Epidermal melanocyte (primary cell): Measurements from ENCODE around the gene ERVH48-1.
"Not testable (repeated sequence)": the region's sequence is repeated elsewhere in the genome, so short reads cannot be mapped to it uniquely, and the experiment has no call there.

ENCODE experiments used
- DNase-seq: peaks from one replicate; pipeline ENCODE4 v3.0.0; 2011; ENCODE audit warnings: low spot score; ENCODE audit not compliant: insufficient read length

Gene ERVH48-1

GRCh38 chr21:42908484-42908883 is 16.9 kb downstream of the ERVH48-1 start:
- not testable (repeated sequence) for DNase-seq

GRCh38 chr21:42906233-42906632 is 19.2 kb downstream of the ERVH48-1 start:
- DNase-seq = no peak

DNA sequence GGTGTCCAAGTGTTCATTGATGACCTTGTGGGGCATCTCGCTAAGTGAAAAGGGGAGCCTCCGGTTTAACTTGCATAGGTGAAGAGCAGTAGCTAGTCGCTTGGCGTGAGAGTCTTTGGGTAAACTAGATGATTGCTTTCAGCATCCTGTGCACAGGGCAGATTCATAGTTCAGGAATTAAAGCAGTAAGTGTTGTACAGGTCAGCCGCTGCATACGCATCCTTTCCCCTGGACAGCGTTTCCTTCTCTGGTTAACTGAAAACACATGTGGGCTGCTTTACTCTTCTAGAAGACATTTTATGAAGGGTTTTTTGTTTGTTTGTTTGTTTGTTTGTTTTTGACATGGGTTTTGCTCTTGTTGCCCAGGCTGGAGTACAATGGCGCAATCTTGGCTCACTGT is 20.2 kb downstream of the ERVH48-1 start:
- DNase-seq = no peak

DNA sequence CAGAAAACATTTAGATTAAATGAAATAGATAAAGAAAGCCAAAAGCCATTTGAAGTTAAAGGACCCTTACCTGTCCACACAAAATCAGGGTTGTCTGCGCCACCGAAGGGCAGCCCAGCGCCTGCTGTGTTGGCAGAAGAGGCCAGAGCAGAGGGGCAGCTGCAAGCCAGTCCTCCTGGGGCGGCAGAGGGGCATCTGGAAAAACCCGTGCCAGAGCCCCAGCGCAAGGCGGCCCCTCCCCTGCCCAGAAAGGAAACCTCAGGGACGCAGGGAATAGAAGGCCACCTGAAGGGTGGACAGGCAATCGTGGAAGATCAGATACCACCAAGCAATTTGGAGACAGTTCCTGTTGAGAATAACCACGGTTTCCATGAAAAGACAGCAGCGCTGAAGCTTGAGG is 21.6 kb downstream of the ERVH48-1 start:
- DNase-seq = no peak

GRCh38 chr21:42900446-42900845 is 25.0 kb downstream of the ERVH48-1 start:
- DNase-seq = no peak

DNA sequence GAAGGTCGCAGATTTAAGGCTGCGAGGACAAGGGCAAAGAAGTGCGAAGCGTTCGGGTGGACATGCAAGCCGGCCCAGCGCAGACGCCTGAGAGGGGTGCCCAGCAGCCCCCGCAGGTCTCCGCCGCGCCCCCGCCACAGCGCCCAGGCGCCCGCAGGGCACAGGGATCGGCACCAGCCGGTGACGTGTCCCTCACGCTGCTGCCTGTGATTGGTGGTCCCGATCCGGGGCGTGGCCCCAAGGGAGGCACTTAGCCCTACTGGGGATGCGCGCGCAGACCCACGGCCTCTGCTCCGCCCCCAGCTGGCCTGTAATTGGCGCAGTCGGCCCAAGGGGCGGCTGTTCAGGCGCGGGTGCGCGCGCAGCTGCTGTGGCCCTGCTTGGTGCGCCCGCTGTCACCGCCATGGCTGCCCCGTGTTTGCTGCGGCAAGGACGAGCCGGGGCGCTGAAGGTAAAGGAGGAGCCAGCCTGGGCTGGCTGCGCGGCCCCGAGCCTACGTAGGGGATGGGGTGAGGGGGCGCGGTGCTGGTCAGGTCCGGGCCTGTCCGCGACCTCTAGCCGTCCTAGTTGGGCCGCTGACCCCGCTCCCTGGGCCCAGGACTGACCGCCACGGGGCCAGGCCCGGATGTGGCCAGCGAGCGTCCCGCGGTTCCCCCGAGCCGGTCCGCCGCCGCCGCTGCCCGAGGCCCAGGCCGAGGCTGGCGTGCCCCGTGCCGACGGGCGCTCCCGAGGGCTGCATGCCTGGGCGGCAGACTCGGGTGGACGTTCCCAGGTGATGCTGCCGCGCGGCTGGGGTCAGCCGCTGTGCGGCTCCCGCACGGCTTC is 32.3 kb downstream of the ERVH48-1 start, which contains the start of gene NDUFV3:
Gene NDUFV3 (plus strand): TSS at position 379 of the 825 bp plus-strand sequence. CDS start 25 bp downstream, at position 404.
- DNase-seq = peak; percentile 78

GRCh38 chr21:42892582-42892930 is 32.9 kb downstream of the ERVH48-1 start:
- no peak for DNase-seq

- DNase-seq = no peak
Observed at GRCh38 chr21:42887326-42887725, 38.1 kb downstream of the ERVH48-1 start.

DNA sequence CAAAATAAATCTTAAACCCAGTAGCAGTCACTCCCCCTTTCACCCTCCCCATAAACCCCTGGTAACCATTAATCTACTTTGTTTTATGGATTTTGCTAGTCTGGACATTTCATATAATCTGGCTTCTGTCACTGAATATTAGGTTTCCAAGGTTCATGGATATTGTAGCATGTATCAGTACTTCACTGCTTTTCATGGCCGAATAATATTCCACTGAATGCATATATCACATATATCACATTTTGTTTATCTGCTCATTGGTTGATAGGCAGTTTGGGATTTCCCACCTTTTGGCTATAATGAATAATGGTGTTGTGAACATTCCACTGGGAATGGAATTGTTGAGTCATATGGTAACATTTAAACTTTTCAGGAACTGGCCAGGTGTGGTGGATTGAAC is 41.5 kb downstream of the ERVH48-1 start:
- no peak for DNase-seq

GRCh38 chr21:42880352-42880751 is 45.1 kb downstream of the ERVH48-1 start:
- no peak for DNase-seq

GRCh38 chr21:42878993-42879787 is 46.2 kb downstream of the ERVH48-1 start, which contains the start of gene WDR4:
Gene WDR4 (minus strand): TSS chr21:42879539. CDS start chr21:42879495, 44 bp downstream.
- DNase-seq = peak; percentile 99

GRCh38 chr21:42878678-42878992 is 46.8 kb downstream of the ERVH48-1 start:
- no peak for DNase-seq

- DNase-seq = not testable (repeated sequence)
Observed at GRCh38 chr21:42875811-42876210, 49.6 kb downstream of the ERVH48-1 start.

DNA sequence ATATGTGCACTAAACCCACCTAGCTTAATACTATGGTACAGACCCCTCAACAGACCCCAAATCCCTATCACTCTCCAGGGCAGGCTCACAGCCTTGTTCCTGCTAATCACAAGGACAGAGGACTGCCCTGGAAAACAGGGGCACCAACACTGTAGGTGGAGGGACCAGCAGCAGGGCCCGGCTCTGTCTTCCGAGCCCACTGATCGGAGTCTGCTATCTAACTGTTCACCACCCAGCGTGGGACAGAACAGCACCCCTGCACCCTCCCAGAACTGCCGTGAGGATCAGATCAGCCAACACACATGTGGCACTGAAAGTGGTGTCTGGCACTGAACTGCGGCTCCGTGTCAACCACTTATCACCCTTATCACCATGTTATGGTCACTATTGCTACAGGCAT is 52.3 kb downstream of the ERVH48-1 start:
- no peak for DNase-seq

DNA sequence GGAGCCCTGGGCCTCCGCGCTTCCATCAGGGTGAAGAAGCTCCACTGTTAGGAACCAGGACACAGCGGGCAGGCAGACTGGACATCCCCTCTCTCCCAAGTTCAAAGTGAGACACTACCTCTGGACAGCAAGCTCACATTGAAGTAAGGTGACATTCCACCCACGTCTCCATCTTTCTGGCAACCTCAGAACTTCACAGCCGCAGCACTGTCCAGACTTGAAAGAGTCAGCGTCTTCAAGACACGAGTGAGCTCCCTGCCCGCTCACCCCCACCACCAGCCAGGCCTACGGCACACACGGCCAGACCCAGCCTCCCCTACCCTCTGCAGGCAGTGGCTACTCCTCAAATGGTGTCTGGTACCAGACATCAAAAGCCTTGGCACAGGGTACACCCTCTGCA is 57.2 kb downstream of the ERVH48-1 start:
- no peak for DNase-seq
